Measurements from ENCODE around the gene PLXNA4. TPM values are rescaled to one million over a fixed set of nuclear protein-coding genes. Genes with fewer than 3 reads are reported as not detected.
A peak's percentile ranks its signal among the peaks of the same experiment; 100 is the strongest.

PLXNA4 gene
- total RNA-seq, 2 donors from 2014 or later, result 1.4 to 2.3 TPM

DNA sequence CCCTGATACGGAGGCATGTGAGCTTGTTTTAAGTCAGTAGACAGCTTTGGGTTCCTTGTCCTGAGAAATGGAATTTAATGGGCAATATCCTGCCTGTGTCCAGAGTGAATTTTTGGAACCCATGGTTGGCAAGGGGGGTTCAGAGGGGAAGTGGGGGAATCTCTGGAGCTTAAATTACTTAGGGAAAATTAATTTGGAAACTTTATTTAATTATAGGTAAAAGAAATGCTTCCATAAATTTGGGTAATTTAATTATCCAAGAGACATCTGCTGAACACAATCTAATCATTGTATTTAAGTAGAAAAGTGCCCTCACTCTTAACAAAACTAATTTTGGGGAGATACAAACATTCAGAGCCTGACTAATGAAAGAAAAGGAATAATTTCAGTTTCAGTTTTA is 99.7 kb downstream of the PLXNA4 start:
- Mint-ChIP-seq H3K9me3 (no peaks in the 10 kb centered on the region), H3K4me1 (peaks cover 11% of the 10 kb centered on the region), H3K27me3 (peaks cover 3% of the 10 kb centered on the region), H3K4me3 (no peak overlapping the region), H3K36me3 (ENCODE audit: low read depth) (no peaks in the 10 kb centered on the region), H3K27ac (no peak overlapping the region)
- no peak for ATAC-seq (replicated peaks)

DNA sequence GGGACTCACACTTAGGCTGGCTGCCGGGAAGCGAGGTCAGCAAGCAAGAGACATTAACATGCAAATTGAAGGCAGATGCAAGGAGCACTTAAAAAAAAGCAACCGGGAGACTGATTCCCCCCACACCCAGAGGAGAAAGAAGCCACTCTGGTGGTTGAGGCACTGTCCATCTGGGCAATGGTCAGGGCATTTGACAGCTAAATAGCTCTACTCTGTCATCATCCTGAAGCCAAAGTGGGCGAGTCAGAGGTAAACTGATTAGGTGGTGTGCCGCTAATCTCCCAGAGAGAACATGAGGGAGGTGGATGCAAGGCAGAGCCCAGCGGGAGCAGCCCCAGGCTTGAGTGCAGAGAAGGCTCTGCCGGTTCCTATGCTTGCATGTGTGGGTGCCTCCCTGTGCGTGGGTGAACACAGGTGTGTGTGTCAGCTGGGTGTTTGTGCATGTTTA is 100.6 kb downstream of the PLXNA4 start:
- H3K36me3 Mint-ChIP-seq (ENCODE audit: low read depth), result no peaks in the 10 kb centered on the region
- H3K4me1 Mint-ChIP-seq, result peaks cover 18% of the 10 kb centered on the region
- H3K9me3 Mint-ChIP-seq, result peaks cover 4% of the 10 kb centered on the region
- no peak overlapping the region for H3K27ac Mint-ChIP-seq
- peaks cover 3% of the 10 kb centered on the region for H3K27me3 Mint-ChIP-seq
- ATAC-seq (replicated peaks), result no peak
- H3K4me3 Mint-ChIP-seq, result no peak overlapping the region

DNA sequence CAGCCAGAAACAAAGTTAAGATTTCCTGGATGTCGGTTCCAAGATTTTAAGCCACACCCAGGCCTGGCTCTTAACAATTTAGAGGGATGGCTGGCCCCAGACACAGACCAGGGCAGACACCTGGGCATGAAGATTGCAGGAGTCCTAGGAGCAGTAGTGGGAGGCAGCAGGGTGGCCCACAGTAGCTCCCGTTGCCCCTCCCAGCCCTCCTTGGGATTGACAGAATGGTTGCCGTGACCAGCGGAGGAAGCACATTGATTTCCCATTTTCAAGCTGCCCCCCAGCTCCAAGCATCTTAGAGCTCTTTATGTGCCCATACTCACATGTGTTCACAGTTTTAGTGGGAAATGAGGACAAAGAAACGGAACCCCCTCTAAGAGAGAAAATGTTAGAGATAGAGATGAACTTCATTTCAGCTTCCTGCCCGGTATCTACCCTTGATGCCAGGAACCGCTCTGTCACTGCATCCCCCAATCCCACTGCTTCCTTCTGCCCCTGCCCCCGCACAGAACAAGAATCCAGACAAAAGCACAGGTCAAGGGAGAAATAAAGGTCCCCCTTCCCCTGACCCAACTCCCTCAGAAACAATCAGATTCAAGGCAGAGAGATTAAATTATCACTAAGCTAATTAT is 101.1 kb downstream of the PLXNA4 start:
- Mint-ChIP-seq H3K4me1 (peaks cover 18% of the 10 kb centered on the region), H3K4me3 (no peak overlapping the region), H3K27me3 (peaks cover 3% of the 10 kb centered on the region), H3K9me3 (peaks cover 4% of the 10 kb centered on the region), H3K27ac (no peak overlapping the region), H3K36me3 (ENCODE audit: low read depth) (no peaks in the 10 kb centered on the region)
- ATAC-seq (replicated peaks), result no peak

DNA sequence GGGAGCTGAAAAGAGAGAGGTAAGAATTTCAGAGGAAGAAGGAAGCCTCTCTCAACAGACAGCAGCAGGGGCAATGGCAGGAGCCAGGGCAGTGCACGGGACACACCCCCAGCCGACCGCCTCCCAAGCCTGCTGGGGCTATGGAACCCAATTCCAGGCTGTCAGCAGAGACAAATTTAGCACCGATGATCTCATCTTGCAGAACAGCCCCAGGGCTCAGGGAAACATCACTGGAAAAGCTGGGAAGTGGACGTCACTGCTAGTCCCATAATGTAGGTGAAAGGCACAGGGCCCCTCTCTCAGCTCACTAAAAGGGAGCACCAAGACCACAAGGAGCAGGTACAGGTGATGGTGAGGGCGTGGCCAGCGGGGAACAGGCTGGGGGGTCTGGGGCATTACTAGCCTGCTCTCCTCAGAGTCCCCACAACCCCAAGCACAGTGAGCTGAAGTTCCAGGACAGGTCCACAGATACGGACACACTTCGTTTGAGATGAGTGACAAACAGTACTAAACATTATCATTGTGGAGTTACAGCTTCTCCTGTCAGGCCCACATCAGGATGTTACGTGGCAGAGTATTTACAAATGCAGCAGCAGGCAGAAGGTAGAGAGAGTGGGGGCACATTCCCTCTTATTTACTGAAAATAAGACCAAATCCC is 103.7 kb downstream of the PLXNA4 start:
- H3K9me3 Mint-ChIP-seq, result peaks cover 4% of the 10 kb centered on the region
- H3K36me3 Mint-ChIP-seq (ENCODE audit: low read depth), result no peaks in the 10 kb centered on the region
- peaks cover 3% of the 10 kb centered on the region for H3K27me3 Mint-ChIP-seq
- ATAC-seq (replicated peaks), result no peak
- H3K4me1 Mint-ChIP-seq, result peaks cover 18% of the 10 kb centered on the region
- H3K4me3 Mint-ChIP-seq, result peak overlapping the region; percentile 52
- peak overlapping the region; percentile 62 for H3K27ac Mint-ChIP-seq

DNA sequence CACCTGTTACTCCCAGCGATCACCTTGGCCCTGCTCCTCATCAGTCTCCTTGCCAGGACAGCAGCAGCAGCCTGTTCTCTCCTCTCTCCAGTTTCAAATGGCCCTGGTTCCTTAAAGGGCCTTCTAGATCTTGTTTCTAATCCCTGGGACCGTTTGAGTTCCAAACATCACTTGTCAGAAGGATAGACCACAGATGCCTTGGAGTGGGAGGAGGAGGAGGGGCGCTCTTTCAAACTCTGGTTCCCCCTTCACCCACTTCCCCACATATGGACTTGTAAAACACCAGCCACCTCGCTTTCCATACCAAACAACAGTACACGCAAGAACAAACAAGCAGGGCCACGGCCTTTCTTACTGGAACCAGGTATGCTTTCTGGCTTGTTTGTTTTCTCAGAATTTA is 104.8 kb downstream of the PLXNA4 start:
- peaks cover 22% of the 10 kb centered on the region for H3K4me1 Mint-ChIP-seq
- peak overlapping the region; percentile 79 for H3K27ac Mint-ChIP-seq
- H3K9me3 Mint-ChIP-seq, result peaks cover 4% of the 10 kb centered on the region
- peaks cover 3% of the 10 kb centered on the region for H3K27me3 Mint-ChIP-seq
- H3K4me3 Mint-ChIP-seq, result peak overlapping the region; percentile 52
- no peaks in the 10 kb centered on the region for H3K36me3 Mint-ChIP-seq (ENCODE audit: low read depth)
- no peak for ATAC-seq (replicated peaks)

DNA sequence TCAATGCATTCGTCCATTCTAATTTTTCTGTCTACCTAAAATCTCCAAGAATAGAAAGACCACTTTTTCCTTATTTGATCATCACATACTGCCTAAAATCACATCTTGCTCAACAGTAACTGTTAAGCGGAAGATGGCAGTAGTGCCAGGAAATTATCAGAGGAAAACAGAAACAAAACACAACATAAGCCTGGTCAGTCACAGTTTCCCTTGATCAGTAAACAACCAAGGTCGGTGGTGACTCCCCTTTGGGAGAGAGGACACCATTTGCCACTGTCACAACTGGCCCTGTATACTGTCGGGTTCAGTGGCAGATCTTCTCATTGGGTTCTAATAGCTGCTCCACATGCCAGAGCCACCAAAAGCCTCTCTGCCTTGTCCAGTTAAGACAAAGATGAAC is 106.6 kb downstream of the PLXNA4 start:
- no peak overlapping the region for H3K4me3 Mint-ChIP-seq
- no peak for ATAC-seq (replicated peaks)
- H3K36me3 Mint-ChIP-seq (ENCODE audit: low read depth), result no peaks in the 10 kb centered on the region
- H3K27ac Mint-ChIP-seq, result no peak overlapping the region
- peaks cover 4% of the 10 kb centered on the region for H3K9me3 Mint-ChIP-seq
- H3K4me1 Mint-ChIP-seq, result peaks cover 22% of the 10 kb centered on the region
- no peaks in the 10 kb centered on the region for H3K27me3 Mint-ChIP-seq

DNA sequence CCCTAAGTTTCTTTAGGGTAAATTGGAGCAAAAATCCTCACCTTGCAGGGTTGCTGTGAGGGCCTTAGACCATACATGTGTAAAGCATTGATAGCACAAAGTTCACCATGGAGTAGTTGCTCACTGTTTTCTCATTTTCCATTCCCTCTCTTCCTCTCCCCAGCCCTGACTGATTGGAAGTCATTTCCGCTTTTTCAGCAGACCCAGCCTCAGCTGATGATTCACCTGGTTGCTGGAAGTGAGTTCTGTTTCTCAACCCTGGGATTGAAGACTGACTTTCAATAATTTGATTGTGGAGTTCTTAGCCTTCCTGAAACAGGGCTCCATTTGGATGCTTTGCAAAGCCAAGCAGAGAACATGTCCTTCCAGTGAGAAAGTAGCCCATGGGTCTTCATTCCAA is 107.0 kb downstream of the PLXNA4 start:
- Mint-ChIP-seq H3K27ac (no peak overlapping the region), H3K4me3 (no peak overlapping the region), H3K4me1 (peaks cover 22% of the 10 kb centered on the region), H3K9me3 (peaks cover 4% of the 10 kb centered on the region), H3K36me3 (ENCODE audit: low read depth) (no peaks in the 10 kb centered on the region), H3K27me3 (no peaks in the 10 kb centered on the region)
- ATAC-seq (replicated peaks), result no peak

DNA sequence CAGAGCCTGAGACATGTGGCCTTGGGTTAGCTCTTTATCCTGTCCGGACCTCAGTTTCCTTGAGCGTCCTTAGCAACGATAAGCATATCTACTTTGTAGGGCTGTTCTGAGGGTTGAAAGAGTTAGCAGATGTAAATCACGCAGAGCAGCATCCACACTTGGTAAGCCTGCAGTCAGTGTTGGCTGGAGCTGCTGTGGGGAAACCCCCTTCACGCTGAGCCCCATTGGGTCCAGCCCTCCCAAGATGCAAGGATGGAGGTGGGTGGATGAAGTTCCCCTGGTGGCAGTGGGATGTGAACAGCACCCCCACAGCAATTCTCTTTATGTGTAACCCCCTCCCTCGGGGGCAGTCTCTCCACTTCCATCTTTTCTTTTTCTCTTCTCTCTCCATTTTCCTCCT is 109.9 kb downstream of the PLXNA4 start:
- H3K4me1 Mint-ChIP-seq, result peaks cover 23% of the 10 kb centered on the region
- H3K4me3 Mint-ChIP-seq, result no peak overlapping the region
- no peaks in the 10 kb centered on the region for H3K27me3 Mint-ChIP-seq
- no peak for ATAC-seq (replicated peaks)
- H3K9me3 Mint-ChIP-seq, result peaks cover 4% of the 10 kb centered on the region
- no peak overlapping the region for H3K27ac Mint-ChIP-seq
- H3K36me3 Mint-ChIP-seq (ENCODE audit: low read depth), result no peaks in the 10 kb centered on the region

DNA sequence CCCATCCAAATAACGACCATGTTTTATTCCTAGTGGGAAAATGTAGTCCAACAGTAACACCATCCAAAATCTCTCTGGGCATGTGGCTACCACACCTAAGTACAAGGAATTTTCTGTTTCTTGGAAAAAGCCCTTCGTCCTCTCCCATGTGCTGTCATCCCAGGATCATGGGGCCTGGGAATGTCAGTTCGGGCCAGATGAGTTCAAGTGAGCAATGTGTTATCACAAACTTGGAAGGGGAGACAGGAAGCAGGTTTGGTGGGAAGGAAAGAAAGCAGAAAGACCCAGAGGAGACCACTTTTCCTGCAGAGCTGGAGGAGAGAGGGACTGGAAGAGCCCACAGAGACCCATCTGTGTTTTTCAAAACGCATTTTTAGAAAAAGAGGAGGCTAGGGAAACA is 110.8 kb downstream of the PLXNA4 start:
- Mint-ChIP-seq H3K27me3 (no peaks in the 10 kb centered on the region), H3K27ac (no peak overlapping the region), H3K4me3 (no peak overlapping the region), H3K4me1 (peaks cover 26% of the 10 kb centered on the region), H3K9me3 (no peaks in the 10 kb centered on the region), H3K36me3 (ENCODE audit: low read depth) (no peaks in the 10 kb centered on the region)
- no peak for ATAC-seq (replicated peaks)

DNA sequence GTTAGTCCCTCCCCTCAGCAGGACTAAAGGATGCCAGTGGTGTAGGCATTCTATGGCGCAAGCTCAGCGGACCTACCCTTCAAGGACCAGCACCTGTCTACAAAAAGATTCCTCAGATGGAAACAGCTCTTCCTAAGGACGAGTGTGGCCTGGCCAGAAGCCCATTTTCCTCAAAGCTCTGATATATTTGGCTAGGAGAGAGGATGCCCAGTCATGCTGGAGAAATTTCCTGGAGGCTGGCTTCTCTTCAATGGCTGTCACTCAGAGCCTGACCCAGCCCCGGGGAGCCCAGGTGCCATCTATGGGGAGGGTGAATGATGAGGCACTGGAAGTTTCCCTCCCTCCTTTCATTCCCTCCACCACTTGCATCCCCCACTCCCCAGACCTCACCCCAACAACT is 111.5 kb downstream of the PLXNA4 start:
- Mint-ChIP-seq H3K36me3 (ENCODE audit: low read depth) (no peaks in the 10 kb centered on the region), H3K4me1 (peaks cover 27% of the 10 kb centered on the region), H3K27me3 (no peaks in the 10 kb centered on the region), H3K9me3 (no peaks in the 10 kb centered on the region), H3K27ac (no peak overlapping the region), H3K4me3 (no peak overlapping the region)
- ATAC-seq (replicated peaks), result no peak

DNA sequence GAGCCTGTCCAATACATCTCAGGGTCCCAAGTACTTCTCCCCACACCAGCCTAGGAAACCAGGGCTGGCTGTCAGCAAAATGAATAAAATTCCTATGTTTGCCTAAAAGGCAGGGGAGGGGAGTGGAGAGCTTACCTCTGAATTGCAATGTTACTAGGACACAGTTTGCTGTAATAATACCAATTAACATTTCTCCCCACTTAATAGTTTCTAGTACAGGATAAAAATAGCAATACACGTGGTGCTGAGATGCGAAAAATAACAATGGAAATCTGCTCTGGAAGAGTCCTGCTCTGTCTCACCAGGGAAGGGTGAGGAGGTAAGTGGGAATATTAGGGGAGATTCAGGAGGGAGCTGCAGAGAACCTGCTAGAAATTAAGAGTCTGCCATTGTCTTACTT is 112.3 kb downstream of the PLXNA4 start:
- H3K27ac Mint-ChIP-seq, result no peak overlapping the region
- H3K9me3 Mint-ChIP-seq, result no peaks in the 10 kb centered on the region
- no peaks in the 10 kb centered on the region for H3K36me3 Mint-ChIP-seq (ENCODE audit: low read depth)
- H3K4me3 Mint-ChIP-seq, result no peak overlapping the region
- peaks cover 27% of the 10 kb centered on the region for H3K4me1 Mint-ChIP-seq
- no peaks in the 10 kb centered on the region for H3K27me3 Mint-ChIP-seq
- ATAC-seq (replicated peaks), result no peak

DNA sequence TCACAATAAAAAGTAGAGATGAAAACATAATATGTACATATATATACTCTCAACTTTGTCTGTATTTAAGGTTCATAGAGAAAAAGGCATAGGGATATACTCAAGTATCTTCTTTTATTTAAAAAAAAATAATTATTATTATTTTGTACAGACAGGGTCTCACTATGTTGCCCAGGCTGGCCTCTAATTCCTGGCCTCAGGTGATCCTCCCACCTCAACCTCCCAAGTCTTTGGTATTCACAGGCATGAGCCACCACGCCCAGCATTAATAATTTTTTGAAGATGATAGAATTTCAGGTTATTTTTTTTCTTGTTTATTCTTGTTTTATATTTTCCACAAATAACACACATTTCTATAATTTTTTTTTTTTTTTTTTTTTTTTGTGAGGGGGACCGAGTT is 113.8 kb downstream of the PLXNA4 start:
- Mint-ChIP-seq H3K4me1 (peaks cover 27% of the 10 kb centered on the region), H3K27ac (peak overlapping the region; percentile 32), H3K36me3 (ENCODE audit: low read depth) (no peaks in the 10 kb centered on the region), H3K27me3 (no peaks in the 10 kb centered on the region), H3K9me3 (no peaks in the 10 kb centered on the region), H3K4me3 (no peak overlapping the region)
- ATAC-seq (replicated peaks), result no peak

DNA sequence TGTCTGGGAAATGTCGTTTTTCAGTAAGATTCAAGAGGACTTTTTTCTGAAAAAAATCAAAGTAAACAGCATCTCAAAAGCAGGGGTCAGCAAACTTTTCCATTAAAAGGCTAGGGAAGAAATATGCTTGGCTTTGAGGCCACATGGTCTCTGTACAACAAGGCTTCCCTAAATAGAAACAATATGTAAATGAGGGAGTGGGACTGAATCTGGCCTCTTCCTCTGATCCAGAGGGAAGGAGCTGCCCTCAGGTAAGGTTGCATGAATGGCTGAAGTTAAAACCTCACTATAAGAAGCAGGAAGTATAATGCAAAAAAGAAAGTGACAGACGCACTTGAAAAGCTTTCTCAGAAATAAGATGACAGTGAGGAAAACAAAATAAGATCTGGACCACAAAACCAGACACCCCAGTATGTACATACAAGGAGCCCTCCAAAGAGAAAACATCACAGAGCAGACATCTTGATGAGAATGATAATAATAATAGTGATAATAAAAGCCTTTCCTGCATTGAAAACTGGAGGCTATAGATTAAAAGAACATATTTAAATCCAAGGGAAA is 115.2 kb downstream of the PLXNA4 start:
- Mint-ChIP-seq H3K27ac (peak overlapping the region; percentile 32), H3K4me3 (peak overlapping the region; percentile 53), H3K9me3 (no peaks in the 10 kb centered on the region), H3K27me3 (no peaks in the 10 kb centered on the region), H3K36me3 (ENCODE audit: low read depth) (no peaks in the 10 kb centered on the region), H3K4me1 (peaks cover 24% of the 10 kb centered on the region)
- peak; percentile 83 for ATAC-seq (replicated peaks)

DNA sequence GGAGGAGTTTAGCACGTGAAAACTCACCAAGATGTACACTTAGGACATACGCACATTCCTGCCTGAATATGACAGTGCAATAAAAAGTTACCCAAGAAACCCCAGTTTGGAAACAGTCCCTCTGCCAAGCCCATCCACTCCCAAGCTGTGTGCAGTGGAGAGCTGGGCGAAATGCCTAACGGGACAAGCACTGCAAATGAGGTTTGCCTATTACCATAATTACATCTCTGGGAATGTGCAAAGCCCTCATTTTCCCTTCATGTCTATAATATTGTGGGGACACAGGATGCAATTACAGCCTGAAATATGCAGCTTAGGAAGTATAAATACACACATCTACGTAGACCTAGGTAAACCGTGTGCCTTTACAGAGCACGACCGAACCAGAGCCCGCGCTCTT is 117.5 kb downstream of the PLXNA4 start:
- H3K4me1 Mint-ChIP-seq, result peaks cover 23% of the 10 kb centered on the region
- no peak overlapping the region for H3K27ac Mint-ChIP-seq
- H3K27me3 Mint-ChIP-seq, result no peaks in the 10 kb centered on the region
- no peak for ATAC-seq (replicated peaks)
- H3K36me3 Mint-ChIP-seq (ENCODE audit: low read depth), result no peaks in the 10 kb centered on the region
- H3K4me3 Mint-ChIP-seq, result no peak overlapping the region
- H3K9me3 Mint-ChIP-seq, result no peaks in the 10 kb centered on the region

DNA sequence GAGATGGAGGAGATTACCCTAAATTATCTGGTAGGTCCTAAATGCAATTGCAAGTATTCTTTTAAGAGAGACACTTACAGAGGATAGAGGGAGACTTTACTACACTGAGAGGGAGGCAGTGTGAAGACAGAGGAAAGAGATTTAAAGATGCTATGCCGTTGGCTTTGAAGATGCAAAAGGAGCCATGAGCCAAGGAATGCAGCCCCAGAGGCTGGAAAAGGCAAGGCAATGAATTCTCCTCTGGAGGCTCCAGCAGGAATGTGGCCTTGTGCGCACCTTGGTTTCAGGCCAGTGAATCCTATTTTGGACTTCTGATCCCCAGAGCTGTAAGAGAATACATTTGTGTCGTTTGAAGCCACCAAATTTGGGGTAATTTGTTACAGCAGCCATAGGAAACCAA is 118.6 kb downstream of the PLXNA4 start:
- H3K4me1 Mint-ChIP-seq, result peaks cover 22% of the 10 kb centered on the region
- H3K36me3 Mint-ChIP-seq (ENCODE audit: low read depth), result no peaks in the 10 kb centered on the region
- H3K9me3 Mint-ChIP-seq, result no peaks in the 10 kb centered on the region
- no peaks in the 10 kb centered on the region for H3K27me3 Mint-ChIP-seq
- no peak for ATAC-seq (replicated peaks)
- H3K4me3 Mint-ChIP-seq, result no peak overlapping the region
- no peak overlapping the region for H3K27ac Mint-ChIP-seq

All from activated T-helper 17 cell treated with anti-CD3 and anti-CD28 coated beads, Interleukin-2, amount 50 U/mL, for 72 hours (primary cell).